WTC11 (cell line): ENCODE measurements around the gene ADAP1. TPM values are rescaled to one million over a fixed set of nuclear protein-coding genes. Genes with fewer than 3 reads are reported as not detected.
A peak's percentile ranks its signal among the peaks of the same experiment; 100 is the strongest.

Source experiments
- ATF6 ChIP-seq: sonication (generic); formaldehyde crosslinking; IDR thresholded peaks from 2 replicates; pipeline ENCODE4 v1.8.1; 2023; ENCODE audit warnings: mild to moderate bottlenecking, missing genetic modification reagents
- CREM ChIP-seq: sonication (generic); formaldehyde crosslinking; IDR thresholded peaks from 2 replicates; pipeline ENCODE4 v1.8.1; 2022; ENCODE audit warnings: mild to moderate bottlenecking, missing genetic modification reagents, moderate library complexity
- E2F1 ChIP-seq: sonication (generic); formaldehyde crosslinking; IDR thresholded peaks from 2 replicates; pipeline ENCODE4 v1.8.0; 2022; ENCODE audit warnings: mild to moderate bottlenecking, missing genetic modification reagents
- EMX1 ChIP-seq: fragments of 250-450 bp; sonication (Bioruptor Pico); IDR thresholded peaks from 2 replicates; pipeline ENCODE4 v1.8.0; 2021; ENCODE audit warnings: mild to moderate bottlenecking
- FOXP1 ChIP-seq: sonication (generic); formaldehyde crosslinking; IDR thresholded peaks from 2 replicates; pipeline ENCODE4 v1.8.0; 2022; ENCODE audit warnings: missing genetic modification reagents, mild to moderate bottlenecking, moderate library complexity, borderline replicate concordance
- GRHL2 ChIP-seq: fragments of 250-450 bp; sonication (Bioruptor Pico); IDR thresholded peaks from 2 replicates; pipeline ENCODE4 v1.8.0; 2022; ENCODE audit warnings: mild to moderate bottlenecking, moderate library complexity; ENCODE audit not compliant: insufficient replicate concordance, severe bottlenecking
- HMGA2 ChIP-seq: fragments of 250-450 bp; sonication (Bioruptor Pico); IDR thresholded peaks from 2 replicates; pipeline ENCODE4 v1.4.0; 2021; ENCODE audit warnings: mild to moderate bottlenecking, moderate library complexity
- IRF2 ChIP-seq: sonication (generic); formaldehyde crosslinking; IDR thresholded peaks from 2 replicates; pipeline ENCODE4 v1.8.0; 2022; ENCODE audit warnings: low read depth, missing genetic modification reagents, borderline replicate concordance
- NR1H2 ChIP-seq: sonication (generic); formaldehyde crosslinking; IDR thresholded peaks from 2 replicates; pipeline ENCODE4 v1.9.0; 2021; ENCODE audit warnings: mild to moderate bottlenecking, moderate library complexity, missing genetic modification reagents
- NR2C2 ChIP-seq: sonication (generic); formaldehyde crosslinking; IDR thresholded peaks from 2 replicates; pipeline ENCODE4 v1.8.0; 2022; ENCODE audit warnings: mild to moderate bottlenecking, missing genetic modification reagents
- OVOL2 ChIP-seq: fragments of 250-450 bp; sonication (Bioruptor Pico); IDR thresholded peaks from 2 replicates; pipeline ENCODE4 v1.9.0; 2021; ENCODE audit warnings: mild to moderate bottlenecking, borderline replicate concordance
- RELA ChIP-seq: sonication (generic); formaldehyde crosslinking; IDR thresholded peaks from 2 replicates; pipeline ENCODE4 v1.8.1; 2022; ENCODE audit warnings: missing genetic modification reagents, mild to moderate bottlenecking, borderline replicate concordance
- RORB ChIP-seq: fragments of 250-450 bp; sonication (Bioruptor Pico); IDR thresholded peaks from 2 replicates; pipeline ENCODE4 v1.9.0; 2021; ENCODE audit warnings: mild to moderate bottlenecking
- SMAD4 ChIP-seq: sonication (generic); formaldehyde crosslinking; IDR thresholded peaks from 2 replicates; pipeline ENCODE4 v1.8.0; 2022; ENCODE audit warnings: mild to moderate bottlenecking, missing genetic modification reagents
- SOX15 ChIP-seq: fragments of 250-450 bp; sonication (Bioruptor Pico); IDR thresholded peaks from 2 replicates; pipeline ENCODE4 v1.9.0; 2021; ENCODE audit warnings: mild to moderate bottlenecking
- TCF7 ChIP-seq: sonication (generic); formaldehyde crosslinking; IDR thresholded peaks from 2 replicates; pipeline ENCODE4 v1.8.0; 2022; ENCODE audit warnings: mild to moderate bottlenecking, low read depth, missing genetic modification reagents, moderate library complexity
- TEAD1 ChIP-seq: sonication (generic); formaldehyde crosslinking; IDR thresholded peaks from 2 replicates; pipeline ENCODE4 v1.8.0; 2022; ENCODE audit warnings: mild to moderate bottlenecking, missing genetic modification reagents
- TEAD4 ChIP-seq: sonication (generic); formaldehyde crosslinking; IDR thresholded peaks from 2 replicates; pipeline ENCODE4 v1.8.0; 2022; ENCODE audit warnings: mild to moderate bottlenecking, missing genetic modification reagents
- ZNF232 ChIP-seq: sonication (generic); formaldehyde crosslinking; IDR thresholded peaks from 2 replicates; pipeline ENCODE4 v1.8.0; 2022; ENCODE audit warnings: mild to moderate bottlenecking, missing genetic modification reagents
- ZNF396 ChIP-seq: fragments of 250-450 bp; sonication (Bioruptor Pico); IDR thresholded peaks from 2 replicates; pipeline ENCODE4 v1.8.0; 2021; ENCODE audit warnings: mild to moderate bottlenecking, moderate library complexity, borderline replicate concordance
- total RNA-seq: library from RNA; stranded (reverse); gene quantifications from 3 replicates; pipeline ENCODE4 v1.2.3, GENCODE V29; 2021
- TF ChIP-seq, protein P1 (sequence below): fragments of 250-450 bp; sonication (Bioruptor Pico); IDR thresholded peaks from 2 replicates; pipeline ENCODE4 v1.8.0; 2021; ENCODE audit warnings: mild to moderate bottlenecking
- TF ChIP-seq, protein P2 (sequence below): sonication (generic); formaldehyde crosslinking; IDR thresholded peaks from 2 replicates; pipeline ENCODE4 v1.8.0; 2023; ENCODE audit warnings: missing genetic modification reagents, mild to moderate bottlenecking, borderline replicate concordance
- TF ChIP-seq, protein P3 (sequence below): sonication (generic); formaldehyde crosslinking; IDR thresholded peaks from 2 replicates; pipeline ENCODE4 v1.8.0; 2022; ENCODE audit warnings: mild to moderate bottlenecking, missing genetic modification reagents
- TF ChIP-seq, protein P4 (sequence below): sonication (generic); formaldehyde crosslinking; IDR thresholded peaks from 2 replicates; pipeline ENCODE4 v1.8.0; 2022; ENCODE audit warnings: mild to moderate bottlenecking, missing genetic modification reagents
- TF ChIP-seq, protein P5 (sequence below): sonication (generic); formaldehyde crosslinking; IDR thresholded peaks from 2 replicates; pipeline ENCODE4 v1.8.0; 2023; ENCODE audit warnings: missing genetic modification reagents
- TF ChIP-seq, protein P6 (sequence below): fragments of 250-450 bp; sonication (Bioruptor Pico); IDR thresholded peaks from 2 replicates; pipeline ENCODE4 v1.9.0; 2021; ENCODE audit warnings: mild to moderate bottlenecking

ADAP1 gene
- total RNA-seq, 1 experiment from 2014 or later, result 4.3 TPM

GRCh38 chr7:974820-975681, 20.6 kb upstream of the ADAP1 start, which contains the start of gene COX19 (continued):
- TF ChIP-seq ATF6 (no peak), E2F1 (CRISPR knock-in tag) (no peak), OVOL2 (no peak), TEAD1 (CRISPR knock-in tag) (no peak), RELA (CRISPR knock-in tag) (no peak), NR2C2 (CRISPR knock-in tag) (no peak), TCF7 (CRISPR knock-in tag) (no peak), IRF2 (CRISPR knock-in tag) (no peak), ZNF396 (no peak), RORB (CRISPR knock-in tag) (no peak), SMAD4 (CRISPR knock-in tag) (no peak), CREM (CRISPR knock-in tag) (0 out of 2 replicates have a peak, but pooled peaks have one; percentile 70), FOXP1 (CRISPR knock-in tag) (peak; percentile 52; the same call in 1 of the 2 replicates), ZNF232 (CRISPR knock-in tag) (peak; percentile 13; the same call in 1 of the 2 replicates), GRHL2 (CRISPR knock-in tag) (no peak), HMGA2 (CRISPR knock-in tag) (no peak), SOX15 (no peak), TEAD4 (CRISPR knock-in tag) (no peak), EMX1 (CRISPR knock-in tag) (no peak), NR1H2 (CRISPR knock-in tag) (no peak)
- TF ChIP-seq, protein P1, sequence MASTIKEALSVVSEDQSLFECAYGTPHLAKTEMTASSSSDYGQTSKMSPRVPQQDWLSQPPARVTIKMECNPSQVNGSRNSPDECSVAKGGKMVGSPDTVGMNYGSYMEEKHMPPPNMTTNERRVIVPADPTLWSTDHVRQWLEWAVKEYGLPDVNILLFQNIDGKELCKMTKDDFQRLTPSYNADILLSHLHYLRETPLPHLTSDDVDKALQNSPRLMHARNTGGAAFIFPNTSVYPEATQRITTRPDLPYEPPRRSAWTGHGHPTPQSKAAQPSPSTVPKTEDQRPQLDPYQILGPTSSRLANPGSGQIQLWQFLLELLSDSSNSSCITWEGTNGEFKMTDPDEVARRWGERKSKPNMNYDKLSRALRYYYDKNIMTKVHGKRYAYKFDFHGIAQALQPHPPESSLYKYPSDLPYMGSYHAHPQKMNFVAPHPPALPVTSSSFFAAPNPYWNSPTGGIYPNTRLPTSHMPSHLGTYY, result no peak
- TF ChIP-seq, protein P2, sequence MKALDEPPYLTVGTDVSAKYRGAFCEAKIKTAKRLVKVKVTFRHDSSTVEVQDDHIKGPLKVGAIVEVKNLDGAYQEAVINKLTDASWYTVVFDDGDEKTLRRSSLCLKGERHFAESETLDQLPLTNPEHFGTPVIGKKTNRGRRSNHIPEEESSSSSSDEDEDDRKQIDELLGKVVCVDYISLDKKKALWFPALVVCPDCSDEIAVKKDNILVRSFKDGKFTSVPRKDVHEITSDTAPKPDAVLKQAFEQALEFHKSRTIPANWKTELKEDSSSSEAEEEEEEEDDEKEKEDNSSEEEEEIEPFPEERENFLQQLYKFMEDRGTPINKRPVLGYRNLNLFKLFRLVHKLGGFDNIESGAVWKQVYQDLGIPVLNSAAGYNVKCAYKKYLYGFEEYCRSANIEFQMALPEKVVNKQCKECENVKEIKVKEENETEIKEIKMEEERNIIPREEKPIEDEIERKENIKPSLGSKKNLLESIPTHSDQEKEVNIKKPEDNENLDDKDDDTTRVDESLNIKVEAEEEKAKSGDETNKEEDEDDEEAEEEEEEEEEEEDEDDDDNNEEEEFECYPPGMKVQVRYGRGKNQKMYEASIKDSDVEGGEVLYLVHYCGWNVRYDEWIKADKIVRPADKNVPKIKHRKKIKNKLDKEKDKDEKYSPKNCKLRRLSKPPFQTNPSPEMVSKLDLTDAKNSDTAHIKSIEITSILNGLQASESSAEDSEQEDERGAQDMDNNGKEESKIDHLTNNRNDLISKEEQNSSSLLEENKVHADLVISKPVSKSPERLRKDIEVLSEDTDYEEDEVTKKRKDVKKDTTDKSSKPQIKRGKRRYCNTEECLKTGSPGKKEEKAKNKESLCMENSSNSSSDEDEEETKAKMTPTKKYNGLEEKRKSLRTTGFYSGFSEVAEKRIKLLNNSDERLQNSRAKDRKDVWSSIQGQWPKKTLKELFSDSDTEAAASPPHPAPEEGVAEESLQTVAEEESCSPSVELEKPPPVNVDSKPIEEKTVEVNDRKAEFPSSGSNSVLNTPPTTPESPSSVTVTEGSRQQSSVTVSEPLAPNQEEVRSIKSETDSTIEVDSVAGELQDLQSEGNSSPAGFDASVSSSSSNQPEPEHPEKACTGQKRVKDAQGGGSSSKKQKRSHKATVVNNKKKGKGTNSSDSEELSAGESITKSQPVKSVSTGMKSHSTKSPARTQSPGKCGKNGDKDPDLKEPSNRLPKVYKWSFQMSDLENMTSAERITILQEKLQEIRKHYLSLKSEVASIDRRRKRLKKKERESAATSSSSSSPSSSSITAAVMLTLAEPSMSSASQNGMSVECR (CRISPR knock-in tag), result no peak; the same call in 1 of the 2 replicates
- TF ChIP-seq, protein P3, sequence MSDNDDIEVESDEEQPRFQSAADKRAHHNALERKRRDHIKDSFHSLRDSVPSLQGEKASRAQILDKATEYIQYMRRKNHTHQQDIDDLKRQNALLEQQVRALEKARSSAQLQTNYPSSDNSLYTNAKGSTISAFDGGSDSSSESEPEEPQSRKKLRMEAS (CRISPR knock-in tag), result peak; percentile 62; the same call in 1 of the 2 replicates
- TF ChIP-seq, protein P4, sequence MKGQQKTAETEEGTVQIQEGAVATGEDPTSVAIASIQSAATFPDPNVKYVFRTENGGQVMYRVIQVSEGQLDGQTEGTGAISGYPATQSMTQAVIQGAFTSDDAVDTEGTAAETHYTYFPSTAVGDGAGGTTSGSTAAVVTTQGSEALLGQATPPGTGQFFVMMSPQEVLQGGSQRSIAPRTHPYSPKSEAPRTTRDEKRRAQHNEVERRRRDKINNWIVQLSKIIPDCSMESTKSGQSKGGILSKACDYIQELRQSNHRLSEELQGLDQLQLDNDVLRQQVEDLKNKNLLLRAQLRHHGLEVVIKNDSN, result peak; percentile 11; the same call in 1 of the 2 replicates
- TF ChIP-seq, protein P5, sequence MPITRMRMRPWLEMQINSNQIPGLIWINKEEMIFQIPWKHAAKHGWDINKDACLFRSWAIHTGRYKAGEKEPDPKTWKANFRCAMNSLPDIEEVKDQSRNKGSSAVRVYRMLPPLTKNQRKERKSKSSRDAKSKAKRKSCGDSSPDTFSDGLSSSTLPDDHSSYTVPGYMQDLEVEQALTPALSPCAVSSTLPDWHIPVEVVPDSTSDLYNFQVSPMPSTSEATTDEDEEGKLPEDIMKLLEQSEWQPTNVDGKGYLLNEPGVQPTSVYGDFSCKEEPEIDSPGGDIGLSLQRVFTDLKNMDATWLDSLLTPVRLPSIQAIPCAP (CRISPR knock-in tag), result 0 out of 2 replicates have a peak, but pooled peaks have one; percentile 61
- TF ChIP-seq, protein P6, sequence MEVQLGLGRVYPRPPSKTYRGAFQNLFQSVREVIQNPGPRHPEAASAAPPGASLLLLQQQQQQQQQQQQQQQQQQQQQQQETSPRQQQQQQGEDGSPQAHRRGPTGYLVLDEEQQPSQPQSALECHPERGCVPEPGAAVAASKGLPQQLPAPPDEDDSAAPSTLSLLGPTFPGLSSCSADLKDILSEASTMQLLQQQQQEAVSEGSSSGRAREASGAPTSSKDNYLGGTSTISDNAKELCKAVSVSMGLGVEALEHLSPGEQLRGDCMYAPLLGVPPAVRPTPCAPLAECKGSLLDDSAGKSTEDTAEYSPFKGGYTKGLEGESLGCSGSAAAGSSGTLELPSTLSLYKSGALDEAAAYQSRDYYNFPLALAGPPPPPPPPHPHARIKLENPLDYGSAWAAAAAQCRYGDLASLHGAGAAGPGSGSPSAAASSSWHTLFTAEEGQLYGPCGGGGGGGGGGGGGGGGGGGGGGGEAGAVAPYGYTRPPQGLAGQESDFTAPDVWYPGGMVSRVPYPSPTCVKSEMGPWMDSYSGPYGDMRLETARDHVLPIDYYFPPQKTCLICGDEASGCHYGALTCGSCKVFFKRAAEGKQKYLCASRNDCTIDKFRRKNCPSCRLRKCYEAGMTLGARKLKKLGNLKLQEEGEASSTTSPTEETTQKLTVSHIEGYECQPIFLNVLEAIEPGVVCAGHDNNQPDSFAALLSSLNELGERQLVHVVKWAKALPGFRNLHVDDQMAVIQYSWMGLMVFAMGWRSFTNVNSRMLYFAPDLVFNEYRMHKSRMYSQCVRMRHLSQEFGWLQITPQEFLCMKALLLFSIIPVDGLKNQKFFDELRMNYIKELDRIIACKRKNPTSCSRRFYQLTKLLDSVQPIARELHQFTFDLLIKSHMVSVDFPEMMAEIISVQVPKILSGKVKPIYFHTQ (CRISPR knock-in tag), result no peak
